Stimulated activated CD8-positive, alpha-beta memory T cell treated with anti-CD3 and anti-CD28 coated beads, Interleukin-15, amount 100 ng/mL, for 48 hours (primary cell): ENCODE results near the gene ADAMTSL1.
"Not testable (repeated sequence)": the region's sequence is repeated elsewhere in the genome, so short reads cannot be mapped to it uniquely, and the experiment has no call there.

Experiments
- DNase-seq, 2 donors: peaks; one replicate each; pipeline ENCODE4 v3.0.0-alpha.2; 2020; ENCODE audit warnings: low read depth in 2 of 2

The ADAMTSL1 gene

GRCh38 chr9:18861609-18862544 lies 387.9 kb downstream of the ADAMTSL1 start:
- no peak for DNase-seq

- DNase-seq, result no peak
Measured at GRCh38 chr9:18863791-18864190, 389.8 kb downstream of the ADAMTSL1 start.

DNA sequence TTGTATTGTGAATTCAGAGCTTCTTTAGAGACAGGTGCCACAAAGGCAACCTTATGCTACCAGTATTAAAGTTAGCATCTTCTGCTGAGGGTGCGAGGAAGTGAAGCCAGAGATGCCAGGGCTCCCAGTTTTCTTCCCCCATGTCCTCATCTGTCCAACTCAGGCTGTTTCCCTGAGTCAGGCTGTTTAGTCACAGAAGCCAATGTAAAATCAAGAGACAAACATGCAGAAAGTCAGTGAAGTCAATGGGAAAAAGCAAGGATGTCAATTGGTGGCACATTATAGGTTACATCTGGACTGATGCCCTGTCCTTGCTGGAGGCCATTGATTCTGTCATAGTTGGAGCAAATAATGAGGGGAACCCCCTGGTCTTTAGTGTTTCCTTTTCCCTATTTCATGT lies 390.6 kb downstream of the ADAMTSL1 start:
- DNase-seq, result no peak

DNA sequence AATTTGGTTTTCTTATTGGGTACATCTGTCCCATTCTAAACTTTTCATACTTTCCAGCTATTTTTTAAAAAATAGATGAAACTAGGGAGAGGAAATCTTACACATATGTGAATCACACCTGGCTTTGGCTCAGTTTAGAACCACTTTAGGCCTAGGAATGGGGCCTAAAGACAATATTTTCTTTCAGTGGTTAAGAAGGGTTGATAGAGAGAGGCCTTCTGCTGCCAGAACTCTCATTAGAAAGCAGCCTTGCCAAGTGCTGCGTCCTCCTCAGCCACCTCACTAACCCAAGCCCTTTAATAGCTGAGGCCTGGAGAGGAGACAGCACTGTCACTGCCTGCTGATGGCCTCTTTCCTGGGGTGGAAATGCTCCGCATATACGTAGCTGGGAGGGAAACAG lies 391.6 kb downstream of the ADAMTSL1 start:
- DNase-seq, result no peak

DNA sequence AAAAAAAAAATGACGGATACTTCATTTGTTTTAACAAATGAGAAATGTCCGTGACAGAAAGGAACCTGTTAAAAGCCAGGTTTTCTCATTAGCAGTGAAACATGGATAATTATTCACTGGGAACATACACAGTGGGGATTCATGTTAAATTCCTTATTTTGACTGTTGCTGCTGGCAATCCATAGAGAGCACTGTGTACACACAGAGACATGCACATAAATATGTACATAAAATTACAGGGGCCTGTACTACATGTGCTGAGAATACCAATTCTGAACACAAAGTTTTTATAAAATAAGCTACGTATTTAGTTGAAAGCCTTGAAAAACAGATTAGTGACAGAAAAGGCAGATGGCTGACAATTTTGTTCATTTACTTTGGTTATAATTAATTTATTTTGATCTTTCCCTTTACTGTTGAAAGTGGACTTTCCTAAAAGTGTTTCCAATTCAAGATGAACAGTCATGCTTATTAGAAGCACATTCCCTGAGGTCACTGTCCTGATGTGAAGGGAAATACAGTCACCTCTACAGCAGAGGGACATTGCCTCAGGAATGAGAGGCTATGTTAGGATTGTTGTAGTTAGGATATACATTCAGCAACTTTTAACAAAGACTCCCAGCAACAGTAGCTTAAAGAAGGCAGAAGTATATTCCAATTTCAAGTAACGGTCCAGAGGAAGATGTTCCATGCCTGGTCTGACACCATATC lies 392.3 kb downstream of the ADAMTSL1 start:
- no peak for DNase-seq

DNA sequence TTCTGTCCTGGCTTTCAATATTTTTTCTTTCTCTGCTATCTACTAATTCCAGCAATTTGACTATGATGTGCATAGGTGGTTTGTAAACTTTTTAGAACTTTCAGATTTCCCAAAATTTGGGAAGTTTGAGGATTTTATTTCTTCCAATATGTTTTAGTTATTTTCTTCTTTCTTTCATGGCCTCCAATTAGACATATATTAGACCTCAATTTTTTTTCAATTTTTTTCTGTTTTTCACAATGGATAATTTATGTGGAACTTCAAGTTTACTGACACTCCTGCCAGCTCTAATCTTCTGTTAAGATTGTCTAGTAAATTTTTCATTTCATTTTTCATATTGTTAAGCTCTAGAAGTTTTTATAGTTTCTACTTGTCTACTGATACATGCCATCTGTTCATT lies 395.8 kb downstream of the ADAMTSL1 start:
- no peak for DNase-seq

GRCh38 chr9:18874069-18874468 lies 400.1 kb downstream of the ADAMTSL1 start:
- no peak for DNase-seq

DNA sequence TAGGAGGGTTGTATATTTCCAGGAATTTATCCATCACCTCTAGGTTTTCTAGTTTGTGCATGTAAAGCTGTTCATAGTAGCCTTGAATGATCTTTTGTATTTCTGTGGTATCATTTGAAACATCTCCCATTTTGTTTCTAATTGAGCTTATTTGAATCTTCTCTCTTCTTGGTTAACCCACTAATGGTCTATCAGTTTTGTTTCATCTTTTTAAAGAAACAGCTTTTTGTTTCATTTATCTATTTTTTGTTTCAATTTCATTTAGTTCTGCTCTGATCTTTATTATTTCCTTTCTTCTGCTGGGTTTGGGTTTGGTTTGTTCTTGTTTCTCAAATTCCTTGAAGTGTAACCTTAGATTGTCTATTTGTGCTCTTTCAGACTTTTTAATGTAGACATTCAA lies 401.0 kb downstream of the ADAMTSL1 start:
- not testable (repeated sequence) for DNase-seq

DNA sequence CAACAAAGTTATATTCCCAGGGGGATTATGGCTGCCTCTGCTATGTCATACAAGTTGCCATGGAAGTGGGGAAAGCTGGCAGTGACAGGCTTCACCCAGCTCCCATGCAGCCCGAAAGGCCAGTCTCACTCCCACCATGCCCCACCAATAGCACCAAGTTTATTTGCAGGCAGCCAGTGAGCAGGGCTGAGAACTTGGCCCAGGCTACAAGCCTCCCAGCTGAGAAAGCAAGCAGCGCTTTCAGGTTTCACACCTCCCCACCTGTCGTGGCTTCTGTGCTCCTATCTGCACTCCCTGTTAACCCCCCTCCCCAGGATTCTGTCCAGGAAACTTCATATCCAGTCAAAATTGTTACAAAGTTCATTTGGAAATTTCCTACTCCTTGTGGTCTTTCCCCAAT lies 404.0 kb downstream of the ADAMTSL1 start:
- DNase-seq, result no peak

GRCh38 chr9:18881758-18882157 lies 407.8 kb downstream of the ADAMTSL1 start:
- no peak for DNase-seq

DNA sequence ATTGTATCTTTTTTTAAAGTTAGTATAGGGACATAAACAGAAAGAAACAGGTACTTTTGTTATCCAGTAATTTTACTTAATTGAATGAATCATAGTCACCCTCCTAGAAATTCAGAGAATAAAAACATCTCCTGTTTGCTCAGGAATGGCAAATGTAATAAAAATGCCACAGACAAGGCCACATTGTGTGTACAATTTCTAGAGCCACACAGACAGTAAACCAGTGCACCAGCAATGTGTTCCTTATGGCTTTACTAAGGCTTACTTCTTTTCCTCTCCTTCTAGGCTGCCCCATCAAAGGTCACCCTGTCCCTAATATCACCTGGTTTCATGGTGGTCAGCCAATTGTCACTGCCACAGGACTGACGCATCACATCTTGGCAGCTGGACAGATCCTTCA lies 413.6 kb downstream of the ADAMTSL1 start:
- DNase-seq, result no peak

DNA sequence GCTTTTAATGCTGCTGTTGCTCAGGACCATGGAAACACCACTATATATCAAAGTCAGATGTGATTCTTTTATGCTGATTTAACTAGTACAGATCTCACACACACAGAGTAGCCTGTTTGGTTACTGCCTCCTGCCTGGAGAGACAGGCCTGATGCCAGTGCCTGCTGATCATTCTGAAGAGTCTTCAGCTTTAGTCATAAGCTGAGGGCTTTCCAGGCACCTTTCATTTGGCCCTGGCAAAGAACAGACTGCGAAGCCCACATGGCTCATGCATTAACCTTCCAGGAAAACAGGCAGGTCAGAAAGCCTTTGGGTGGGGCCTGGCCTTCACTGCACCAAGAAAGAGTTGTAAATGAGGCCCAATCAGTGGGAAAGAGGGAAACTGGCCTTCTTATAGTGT lies 414.3 kb downstream of the ADAMTSL1 start:
- DNase-seq, result no peak

DNA sequence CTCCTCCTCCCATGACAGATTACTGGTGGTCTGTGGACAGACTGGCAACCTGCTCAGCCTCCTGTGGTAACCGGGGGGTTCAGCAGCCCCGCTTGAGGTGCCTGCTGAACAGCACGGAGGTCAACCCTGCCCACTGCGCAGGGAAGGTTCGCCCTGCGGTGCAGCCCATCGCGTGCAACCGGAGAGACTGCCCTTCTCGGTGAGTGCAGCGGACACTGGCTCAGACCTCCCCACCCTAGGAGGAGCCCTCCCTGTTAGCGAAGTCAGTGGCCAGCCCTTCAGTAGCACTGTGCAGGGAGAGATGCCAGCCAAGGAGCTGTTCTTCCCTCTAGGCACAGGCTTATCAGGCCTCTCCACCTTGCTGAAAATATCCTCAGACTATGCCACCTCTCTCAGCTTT lies 415.6 kb downstream of the ADAMTSL1 start:
- DNase-seq, result no peak

DNA sequence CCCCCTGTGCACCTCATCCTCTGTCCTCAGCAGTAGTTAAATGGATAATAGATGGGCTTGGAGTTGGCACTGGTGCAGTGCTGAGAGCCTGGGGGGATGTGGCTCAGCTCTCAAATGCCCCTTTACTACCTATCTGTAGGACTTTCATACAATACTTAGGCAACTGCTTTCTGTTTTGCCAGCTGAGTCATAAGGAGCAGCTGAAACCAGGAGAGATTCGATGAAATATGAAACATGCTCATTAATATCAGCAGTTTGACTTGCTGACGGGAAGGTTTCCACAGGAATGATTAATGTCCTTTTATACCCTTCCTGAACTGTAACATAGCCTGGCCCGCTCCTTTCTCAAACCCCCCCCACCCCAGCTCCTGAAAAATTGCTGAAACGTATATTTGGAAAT lies 416.4 kb downstream of the ADAMTSL1 start:
- no peak for DNase-seq

- DNase-seq, result no peak
Measured at GRCh38 chr9:18891946-18892670, 418.2 kb downstream of the ADAMTSL1 start.

DNA sequence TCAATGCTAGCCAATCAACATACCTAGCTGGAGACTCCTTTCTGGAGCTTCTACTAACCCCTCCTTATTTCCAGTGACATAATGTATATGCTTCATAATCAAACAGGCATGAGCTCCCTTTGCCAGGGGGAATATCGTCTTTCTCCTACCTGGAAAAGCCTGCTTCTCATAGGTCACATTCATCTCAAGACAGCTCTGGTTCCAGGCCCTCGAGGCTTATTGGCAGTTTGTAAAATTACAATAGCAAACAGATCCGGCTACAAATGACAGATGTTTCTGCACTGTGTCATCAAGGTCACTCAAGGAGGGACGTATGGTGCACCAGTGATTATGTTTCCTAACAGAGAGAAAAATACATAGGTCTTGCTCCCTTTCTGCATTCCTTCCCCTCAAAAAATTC lies 419.1 kb downstream of the ADAMTSL1 start:
- DNase-seq, result no peak

DNA sequence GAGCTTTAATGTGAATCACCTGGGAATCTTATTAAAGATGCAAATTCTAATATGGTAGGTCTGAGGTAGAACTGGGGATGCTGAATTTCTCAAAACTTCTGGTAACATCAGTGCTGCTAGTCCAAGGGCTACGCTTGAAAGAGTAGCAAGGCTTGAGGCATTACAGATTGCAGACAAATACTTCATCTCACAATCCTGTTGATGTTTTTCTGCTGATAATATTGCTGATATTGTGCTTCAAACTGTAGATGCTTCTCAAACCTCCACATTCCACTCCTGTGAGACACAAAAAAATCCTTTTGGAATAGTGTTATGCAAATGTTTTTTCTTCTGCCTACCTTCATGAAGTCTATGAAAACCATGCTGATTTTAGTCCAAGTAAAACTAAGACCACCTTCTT lies 419.5 kb downstream of the ADAMTSL1 start:
- DNase-seq, result no peak

DNA sequence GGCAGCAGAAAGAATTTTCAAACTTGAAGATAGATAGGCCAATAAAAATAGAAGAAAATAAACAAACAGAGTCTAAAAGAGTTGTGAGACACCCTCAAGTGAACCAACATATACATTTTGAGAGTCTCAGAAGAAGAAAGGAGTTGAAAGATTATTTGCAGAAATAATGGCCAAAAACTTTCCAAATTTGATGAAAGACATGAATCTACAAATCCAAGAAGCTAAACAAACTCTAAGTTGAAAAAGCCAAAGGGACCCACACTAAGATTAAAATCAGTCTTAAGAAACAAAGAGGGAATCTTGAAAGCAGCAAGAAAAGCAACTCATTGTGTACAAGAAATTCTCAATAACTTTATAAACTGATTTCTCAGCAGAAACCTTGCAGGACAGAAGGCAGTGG lies 422.1 kb downstream of the ADAMTSL1 start:
- DNase-seq, result no peak

DNA sequence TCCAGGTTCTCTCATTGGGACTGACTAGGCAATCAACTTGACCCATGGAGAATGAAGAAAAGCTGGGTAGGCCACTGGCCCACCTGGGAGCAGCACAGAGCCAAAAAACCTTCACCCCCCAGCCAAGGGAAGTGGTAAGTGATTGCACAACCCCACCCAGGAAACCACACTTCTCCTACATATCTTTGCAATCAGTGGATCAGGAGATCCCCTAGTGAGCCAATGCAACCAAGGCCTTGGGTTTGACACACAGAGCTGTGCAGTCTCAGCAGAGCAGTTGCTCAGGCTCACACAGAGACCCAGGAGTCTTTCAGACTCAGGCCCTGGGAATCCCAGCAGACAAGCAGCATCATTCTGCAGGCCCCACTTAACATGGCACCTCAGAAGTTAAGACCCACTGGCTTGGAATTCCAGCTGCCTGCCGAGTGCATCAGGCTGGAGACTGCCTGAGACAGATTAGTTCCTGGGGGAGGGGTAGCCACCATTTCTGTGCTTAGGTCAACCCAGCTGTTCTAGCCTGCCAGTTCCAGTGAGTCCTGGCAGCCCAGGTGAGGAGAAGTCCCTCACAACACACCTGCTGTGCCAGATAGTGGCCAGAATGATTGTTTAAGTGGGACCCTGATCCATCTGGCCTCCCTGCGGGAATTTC lies 422.7 kb downstream of the ADAMTSL1 start:
- DNase-seq, result no peak

GRCh38 chr9:18903450-18903849 lies 429.5 kb downstream of the ADAMTSL1 start:
- no peak for DNase-seq

DNA sequence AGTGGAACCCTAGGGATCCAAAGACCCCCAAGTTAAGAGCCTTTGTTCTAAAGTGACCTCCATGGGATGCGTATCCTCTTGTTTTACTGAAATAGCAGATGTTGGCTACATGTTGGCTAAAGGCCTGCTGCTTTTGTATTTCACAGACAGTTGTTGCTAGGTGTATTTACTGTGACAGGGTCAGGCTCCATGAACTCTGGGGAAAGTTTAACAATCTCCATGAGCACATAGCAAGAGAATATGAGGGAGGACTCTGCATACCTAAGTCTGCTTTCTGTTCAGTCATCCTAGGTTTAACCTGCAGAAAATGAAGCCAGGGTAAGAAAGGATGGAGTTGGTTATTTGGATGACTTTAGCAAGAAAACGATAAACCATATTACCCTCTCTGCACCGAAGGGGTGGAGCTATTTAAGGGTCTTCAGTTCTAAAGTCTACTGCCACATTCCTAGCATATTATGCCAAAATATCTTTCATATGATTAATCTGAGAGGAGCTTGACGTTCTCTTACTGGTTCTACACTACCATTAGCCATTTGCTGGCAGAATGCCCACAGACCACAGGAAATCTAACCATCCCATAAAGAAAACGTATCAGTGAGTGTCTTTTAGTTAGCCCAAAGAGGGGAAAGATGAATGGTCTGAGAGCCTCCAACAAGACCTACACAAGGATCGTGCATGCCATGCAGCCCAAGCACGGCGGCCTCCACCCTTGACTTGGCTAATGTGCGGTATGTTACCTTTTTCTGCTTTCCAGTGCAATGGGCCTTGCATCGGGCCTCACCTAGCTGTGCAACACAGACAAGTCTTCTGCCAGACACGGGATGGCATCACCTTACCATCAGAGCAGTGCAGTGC lies 431.3 kb downstream of the ADAMTSL1 start:
- no peak for DNase-seq
